ENCODE measurements around the gene SENP2. TPM values are rescaled to one million over a fixed set of nuclear protein-coding genes. Genes with fewer than 3 reads are reported as not detected.

Gene SENP2
- polyA plus RNA-seq, 1 of the 3 experiments (the other 2 are of a cell fraction) = 7.1 TPM

- TF ChIP-seq REST (IDR thresholded peaks at IDR 0.05; ENCODE audit: low read depth, low read length) (no peak), TAF1 (IDR thresholded peaks at IDR 0.05; ENCODE audit: borderline replicate concordance, low read depth, low read length) (no peak), EZH2phosphoT487 (IDR thresholded peaks at IDR 0.05; ENCODE audit: borderline replicate concordance, low read depth) (no peak)
Observed at GRCh38 chr3:185647134-185647879, 61.2 kb downstream of the SENP2 start (continued).

GRCh38 chr3:185647880-185648210 is 61.8 kb downstream of the SENP2 start:
- H4K20me1 ChIP-seq (ENCODE audit: insufficient read depth) = no peaks in the 10 kb centered on the region
- no peaks in the 10 kb centered on the region for H3K9me2 ChIP-seq
- ChIA-PET CTCF (interaction anchor here (1.6 to 4.9 kb wide), 2 partner anchors 13 to 121 kb away, joined by 10 to 36 read pairs; no protein-coding TSS in a partner anchor), POLR2A (no interaction called here)
- no peak overlapping the region for H3K4me2 ChIP-seq
- no peaks in the 10 kb centered on the region for H3K79me2 ChIP-seq (ENCODE audit: insufficient read depth)
- WGBS (ENCODE audit: low lambda C conversion rate) = 97% methylated on average over 10 of the region's 10 CpGs
- H3K9ac ChIP-seq = no peak overlapping the region
- H3K9me3 ChIP-seq = no peaks in the 10 kb centered on the region
- H3K27me3 ChIP-seq (ENCODE audit: insufficient read depth) = no peaks in the 10 kb centered on the region
- no peak for DNase-seq
- no peak overlapping the region for H2AFZ ChIP-seq (ENCODE audit: low read depth)
- H3K4me3 ChIP-seq (ENCODE audit: low read depth in 2 of 2, low read length in 1 of 2) = no peak overlapping the region
- H3K27ac ChIP-seq (ENCODE audit: low read depth in 2 of 2, low read length in 1 of 2) = no peak overlapping the region
- H3F3A ChIP-seq (replicated peaks; ENCODE audit: insufficient read depth) = peaks cover 8% of the 10 kb centered on the region
- peaks cover 0 to 4% of the 10 kb centered on the region in 2 experiments; a peak in 1 of 4 replicates for H3K4me1 ChIP-seq (ENCODE audit: control insufficient read depth in 1 of 2, insufficient read depth in 2 of 2, low read depth in 1 of 2, low read length in 1 of 2)
- TF ChIP-seq RFX5 (IDR thresholded peaks at IDR 0.05; ENCODE audit: low read length) = no peak
- no peak for TF ChIP-seq MAX (IDR thresholded peaks at IDR 0.05; ENCODE audit: low read depth)
- no peak for TF ChIP-seq PBX3 (IDR thresholded peaks at IDR 0.05)
- TF ChIP-seq FOSL2 (IDR thresholded peaks at IDR 0.05; ENCODE audit: borderline replicate concordance, low read depth) = no peak
- TF ChIP-seq USF1 (IDR thresholded peaks at IDR 0.05; ENCODE audit: borderline replicate concordance, low read depth) = no peak
- TF ChIP-seq MXI1 (IDR thresholded peaks at IDR 0.05; ENCODE audit: low read depth, low read length) = no peak
- TF ChIP-seq REST (IDR thresholded peaks at IDR 0.05; ENCODE audit: low read depth, low read length) = no peak
- TF ChIP-seq EZH2phosphoT487 (IDR thresholded peaks at IDR 0.05; ENCODE audit: borderline replicate concordance, low read depth) = no peak
- TF ChIP-seq FOXM1 (IDR thresholded peaks at IDR 0.05; ENCODE audit: low read depth) = no peak
- TF ChIP-seq RXRA (IDR thresholded peaks at IDR 0.05; ENCODE audit: borderline replicate concordance, low read depth) = no peak
- no peak for TF ChIP-seq SIN3A (IDR thresholded peaks at IDR 0.05; ENCODE audit: borderline replicate concordance, low read depth, low read length)
- H3K36me3 ChIP-seq (replicated peaks in 1 of 2; ENCODE audit: control insufficient read depth in 1 of 2, insufficient read depth in 2 of 2, low read length in 1 of 2) = peaks cover 48 to 68% of the 10 kb centered on the region in 2 experiments

All from SK-N-SH (cell line).